ENCODE measurements around the gene ARL5C.

ARL5C gene

DNA sequence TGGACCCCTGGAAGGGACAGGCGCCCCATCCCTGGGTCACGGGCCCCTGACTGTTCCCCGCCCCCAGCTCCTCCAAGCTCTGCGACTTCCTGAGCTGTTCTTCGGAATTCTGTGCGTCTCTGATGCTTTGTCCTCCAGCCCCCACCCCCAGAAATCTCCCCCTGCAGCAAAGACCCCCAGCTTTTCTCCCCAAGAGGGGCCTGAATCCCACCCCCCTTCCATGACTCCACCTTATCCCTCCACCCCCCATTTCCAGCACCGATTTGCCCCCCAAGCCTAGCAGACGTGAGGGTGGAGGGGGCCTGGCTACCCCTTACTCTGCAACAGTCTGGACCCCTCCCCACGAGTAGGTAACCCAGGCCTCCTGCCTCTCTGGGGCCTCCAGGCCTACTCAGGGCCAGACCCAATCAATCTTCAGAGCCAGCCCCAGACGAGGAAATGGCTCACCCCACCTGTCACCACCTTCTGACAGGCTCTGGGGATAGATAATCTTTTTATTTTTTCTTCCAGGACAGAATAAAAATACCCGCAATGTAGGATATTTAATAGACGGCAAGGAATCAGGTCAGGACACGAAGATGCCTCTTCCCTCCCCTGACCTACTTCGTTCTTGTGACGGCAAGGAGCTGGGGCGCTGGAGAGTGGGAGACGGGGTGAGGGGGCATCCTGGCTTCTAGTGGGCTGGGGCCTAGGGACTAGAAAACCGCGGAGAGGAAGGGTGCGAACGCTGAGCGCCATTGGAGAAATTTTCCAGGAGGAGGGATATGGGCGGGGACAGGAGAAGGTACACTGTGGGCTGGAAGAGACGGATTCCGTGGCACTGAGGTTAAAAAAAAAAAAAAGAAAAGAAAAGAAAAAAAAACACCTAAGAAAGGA, 13.8 kb downstream of the ARL5C start:
- ATAC-seq, result peak; percentile 6
- no peak for TF ChIP-seq ZNF70 (CRISPR knock-in tag; IDR thresholded peaks at IDR 0.05)
- no peak for TF ChIP-seq ZFP3 (CRISPR knock-in tag; IDR thresholded peaks at IDR 0.05)

DNA sequence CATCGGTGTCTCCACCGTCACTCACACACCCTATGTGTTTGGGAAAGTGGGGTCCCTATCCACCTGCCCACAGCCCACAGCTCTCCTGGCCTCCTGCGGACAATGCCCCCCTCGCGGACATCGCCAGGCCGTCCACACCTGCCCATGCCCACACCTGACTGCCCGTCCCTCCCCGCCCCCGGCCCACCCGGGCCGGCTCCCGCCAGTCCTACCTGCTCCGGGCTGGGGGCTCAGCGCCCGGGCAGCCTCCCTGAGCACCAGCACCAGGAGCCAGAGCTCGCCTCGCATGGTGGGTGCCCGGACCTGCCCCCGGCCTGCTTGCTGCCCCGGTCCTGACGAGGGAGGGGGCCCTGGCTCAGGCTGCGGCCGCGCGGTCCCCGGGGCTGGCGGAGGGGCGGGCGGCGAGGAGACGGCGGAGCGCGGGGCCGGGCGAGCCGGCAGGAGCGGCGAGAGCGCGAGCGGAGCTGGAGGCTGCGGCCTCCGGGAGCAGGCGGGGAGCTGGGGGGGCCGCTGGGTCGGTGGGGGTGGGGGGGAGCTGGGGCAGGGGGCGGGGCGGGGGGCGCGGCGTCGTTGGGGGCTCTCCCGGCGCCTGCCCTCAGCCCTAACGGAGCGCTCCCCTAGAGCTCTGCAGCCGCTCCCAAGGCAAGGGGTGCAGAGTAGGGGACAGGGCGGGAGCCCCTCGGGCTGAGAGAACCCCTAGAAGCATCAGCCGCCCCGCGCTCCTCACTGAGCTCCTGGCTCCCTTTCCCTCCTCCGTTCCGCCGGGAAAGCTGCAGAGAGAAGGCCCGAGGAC, 14.6 kb downstream of the ARL5C start, which contains the start of gene PLXDC1:
Gene PLXDC1 (minus strand): TSS at position 488 of the 793 bp plus-strand sequence. CDS start 200 bp downstream, at position 288.
- TF ChIP-seq ESRRG (CRISPR knock-in tag; IDR thresholded peaks at IDR 0.05), result no peak
- no peak for TF ChIP-seq ARNTL (CRISPR knock-in tag; IDR thresholded peaks at IDR 0.05; ENCODE audit: borderline replicate concordance, low read depth)
- no peak for TF ChIP-seq TOX (CRISPR knock-in tag; IDR thresholded peaks at IDR 0.05; ENCODE audit: borderline replicate concordance)
- TF ChIP-seq ZNF70 (CRISPR knock-in tag; IDR thresholded peaks at IDR 0.05), result no peak
- TF ChIP-seq CSDC2 (CRISPR knock-in tag; IDR thresholded peaks at IDR 0.05), result no peak
- no peak for TF ChIP-seq PPARA (CRISPR knock-in tag; IDR thresholded peaks at IDR 0.05; ENCODE audit: borderline replicate concordance)
- TF ChIP-seq ISL1 (CRISPR knock-in tag; IDR thresholded peaks at IDR 0.05), result no peak
- no peak for TF ChIP-seq BACH2 (CRISPR knock-in tag; IDR thresholded peaks at IDR 0.05; ENCODE audit: borderline replicate concordance)
- TF ChIP-seq RARB (CRISPR knock-in tag; IDR thresholded peaks at IDR 0.05), result no peak
- no peak for ATAC-seq

DNA sequence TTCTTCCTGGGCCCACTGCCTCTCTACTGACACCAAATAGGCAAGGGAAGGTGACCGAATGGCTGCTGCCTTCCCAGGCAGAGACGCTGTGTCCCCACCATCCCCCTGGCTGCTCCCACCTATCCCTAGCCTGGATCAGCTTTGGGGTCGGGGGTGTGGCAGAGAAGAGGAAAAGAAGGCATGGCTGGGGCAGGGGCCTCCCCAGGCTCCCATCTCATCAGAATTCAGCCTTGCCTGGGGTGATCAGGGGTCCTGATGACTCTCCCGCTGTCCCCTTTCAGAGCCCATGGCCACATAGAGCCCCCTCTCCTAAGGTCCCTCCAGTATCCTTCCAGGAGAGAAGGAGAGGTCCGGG, 15.2 kb downstream of the ARL5C start:
- no peak for TF ChIP-seq PPARA (CRISPR knock-in tag; IDR thresholded peaks at IDR 0.05; ENCODE audit: borderline replicate concordance)
- no peak for TF ChIP-seq BACH2 (CRISPR knock-in tag; IDR thresholded peaks at IDR 0.05; ENCODE audit: borderline replicate concordance)
- TF ChIP-seq, protein P1, sequence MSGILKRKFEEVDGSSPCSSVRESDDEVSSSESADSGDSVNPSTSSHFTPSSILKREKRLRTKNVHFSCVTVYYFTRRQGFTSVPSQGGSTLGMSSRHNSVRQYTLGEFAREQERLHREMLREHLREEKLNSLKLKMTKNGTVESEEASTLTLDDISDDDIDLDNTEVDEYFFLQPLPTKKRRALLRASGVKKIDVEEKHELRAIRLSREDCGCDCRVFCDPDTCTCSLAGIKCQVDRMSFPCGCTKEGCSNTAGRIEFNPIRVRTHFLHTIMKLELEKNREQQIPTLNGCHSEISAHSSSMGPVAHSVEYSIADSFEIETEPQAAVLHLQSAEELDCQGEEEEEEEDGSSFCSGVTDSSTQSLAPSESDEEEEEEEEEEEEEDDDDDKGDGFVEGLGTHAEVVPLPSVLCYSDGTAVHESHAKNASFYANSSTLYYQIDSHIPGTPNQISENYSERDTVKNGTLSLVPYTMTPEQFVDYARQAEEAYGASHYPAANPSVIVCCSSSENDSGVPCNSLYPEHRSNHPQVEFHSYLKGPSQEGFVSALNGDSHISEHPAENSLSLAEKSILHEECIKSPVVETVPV (CRISPR knock-in tag; IDR thresholded peaks at IDR 0.05), result no peak
- no peak for ATAC-seq

DNA sequence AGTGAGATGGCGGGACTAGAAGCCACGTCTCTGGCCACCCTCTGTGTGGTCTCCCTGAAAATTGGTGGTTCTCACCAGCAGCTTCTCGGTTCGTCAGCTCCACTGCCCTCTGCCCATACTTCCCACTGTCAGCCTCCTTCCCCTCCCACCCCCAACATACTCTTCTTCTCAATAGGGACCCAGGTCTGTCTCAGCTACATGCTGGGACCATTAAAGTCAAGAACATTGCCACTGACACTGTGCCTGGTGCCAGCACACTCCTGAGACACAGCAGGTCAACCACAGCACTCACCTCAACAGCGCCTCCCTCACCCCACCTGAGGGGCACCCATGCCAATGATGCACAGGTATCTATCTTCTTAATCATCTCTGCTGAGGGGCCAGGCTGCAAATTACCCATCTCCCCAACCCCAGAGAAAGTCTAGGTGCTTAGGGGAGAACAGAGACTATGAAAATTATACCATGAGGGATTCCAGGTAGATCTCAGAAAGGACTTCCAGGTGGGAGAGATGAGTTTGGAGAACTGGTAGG, 15.8 kb downstream of the ARL5C start:
- ATAC-seq, result no peak
- TF ChIP-seq ISL1 (CRISPR knock-in tag; IDR thresholded peaks at IDR 0.05), result no peak

DNA sequence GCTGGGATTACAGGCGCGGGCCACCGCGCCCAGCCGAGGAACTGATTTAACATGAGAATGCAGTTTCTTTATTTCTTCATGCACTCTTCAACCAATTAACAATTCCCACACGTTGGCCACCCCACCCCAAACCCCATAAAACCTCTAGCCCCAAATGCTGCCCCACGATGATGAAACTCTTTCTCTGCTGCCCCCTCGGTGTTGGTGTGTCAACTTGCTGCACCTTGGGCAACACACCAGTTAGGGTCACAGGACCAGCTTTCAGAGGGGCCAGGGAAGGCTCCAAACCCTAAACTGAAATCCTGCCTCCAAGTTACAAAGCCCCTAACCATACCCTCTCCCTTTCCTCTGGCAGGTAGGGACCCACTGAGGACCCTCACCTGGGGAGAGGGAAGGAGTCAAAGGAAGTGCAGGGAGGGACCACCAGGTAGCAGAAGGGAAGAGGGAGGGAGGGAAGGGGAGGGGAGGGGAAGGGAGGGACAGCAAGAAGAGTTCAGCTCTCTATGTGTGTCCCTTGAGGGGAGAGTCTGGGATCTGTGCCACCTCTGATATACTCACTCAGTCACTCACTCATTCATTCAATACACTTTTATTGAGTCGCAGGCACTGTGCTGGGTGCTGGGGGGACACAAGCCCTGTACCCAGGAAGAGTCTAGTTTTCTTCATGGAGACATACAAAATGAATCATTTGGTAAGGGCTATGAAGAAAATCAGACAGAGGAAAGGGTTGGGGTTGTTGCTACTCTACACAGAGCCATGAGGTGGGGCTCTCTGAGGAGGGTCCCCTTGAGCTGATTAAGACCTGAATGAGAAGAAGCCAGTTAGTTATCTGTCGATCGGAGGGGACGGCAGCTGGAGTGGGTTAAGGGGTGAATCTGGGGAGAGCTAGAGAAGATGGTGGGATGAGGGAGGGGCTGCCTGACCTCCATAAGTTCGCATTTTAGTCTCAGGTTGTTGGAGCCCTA, 18.5 kb downstream of the ARL5C start:
- no peak for ATAC-seq
- TF ChIP-seq GLIS3 (CRISPR knock-in tag; IDR thresholded peaks at IDR 0.05) (no peak), ZNF70 (CRISPR knock-in tag; IDR thresholded peaks at IDR 0.05) (no peak), ZNF8 (CRISPR knock-in tag; IDR thresholded peaks at IDR 0.05) (no peak), TOX (CRISPR knock-in tag; IDR thresholded peaks at IDR 0.05; ENCODE audit: borderline replicate concordance) (no peak), ZC3H10 (CRISPR knock-in tag; IDR thresholded peaks at IDR 0.05) (no peak)
- TF ChIP-seq, protein P2, sequence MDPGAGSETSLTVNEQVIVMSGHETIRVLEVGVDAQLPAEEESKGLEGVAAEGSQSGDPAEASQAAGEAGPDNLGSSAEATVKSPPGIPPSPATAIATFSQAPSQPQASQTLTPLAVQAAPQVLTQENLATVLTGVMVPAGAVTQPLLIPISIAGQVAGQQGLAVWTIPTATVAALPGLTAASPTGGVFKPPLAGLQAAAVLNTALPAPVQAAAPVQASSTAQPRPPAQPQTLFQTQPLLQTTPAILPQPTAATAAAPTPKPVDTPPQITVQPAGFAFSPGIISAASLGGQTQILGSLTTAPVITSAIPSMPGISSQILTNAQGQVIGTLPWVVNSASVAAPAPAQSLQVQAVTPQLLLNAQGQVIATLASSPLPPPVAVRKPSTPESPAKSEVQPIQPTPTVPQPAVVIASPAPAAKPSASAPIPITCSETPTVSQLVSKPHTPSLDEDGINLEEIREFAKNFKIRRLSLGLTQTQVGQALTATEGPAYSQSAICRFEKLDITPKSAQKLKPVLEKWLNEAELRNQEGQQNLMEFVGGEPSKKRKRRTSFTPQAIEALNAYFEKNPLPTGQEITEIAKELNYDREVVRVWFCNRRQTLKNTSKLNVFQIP (CRISPR knock-in tag; IDR thresholded peaks at IDR 0.05; ENCODE audit: borderline replicate concordance, low read depth), result no peak

DNA sequence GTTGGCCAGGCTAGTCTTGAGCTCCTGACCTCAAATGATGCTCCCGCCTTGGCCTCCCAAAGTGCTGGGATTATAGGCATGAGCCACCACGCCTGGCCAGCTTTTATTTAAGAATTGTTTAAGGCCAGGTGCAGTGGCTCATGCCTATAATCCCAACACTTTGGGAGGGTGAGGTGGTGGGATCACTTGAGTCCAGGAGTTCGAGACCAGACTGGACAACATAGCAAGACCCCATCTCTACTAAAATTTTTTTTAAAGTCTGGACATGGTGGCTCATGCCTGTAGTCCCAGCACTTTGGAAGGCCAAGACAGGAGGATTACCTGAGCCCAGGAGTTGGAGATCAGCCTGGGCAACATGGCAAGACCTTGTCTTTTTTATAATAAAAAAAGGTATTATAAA, 19.7 kb downstream of the ARL5C start:
- ATAC-seq, result no peak
- TF ChIP-seq, protein P3, sequence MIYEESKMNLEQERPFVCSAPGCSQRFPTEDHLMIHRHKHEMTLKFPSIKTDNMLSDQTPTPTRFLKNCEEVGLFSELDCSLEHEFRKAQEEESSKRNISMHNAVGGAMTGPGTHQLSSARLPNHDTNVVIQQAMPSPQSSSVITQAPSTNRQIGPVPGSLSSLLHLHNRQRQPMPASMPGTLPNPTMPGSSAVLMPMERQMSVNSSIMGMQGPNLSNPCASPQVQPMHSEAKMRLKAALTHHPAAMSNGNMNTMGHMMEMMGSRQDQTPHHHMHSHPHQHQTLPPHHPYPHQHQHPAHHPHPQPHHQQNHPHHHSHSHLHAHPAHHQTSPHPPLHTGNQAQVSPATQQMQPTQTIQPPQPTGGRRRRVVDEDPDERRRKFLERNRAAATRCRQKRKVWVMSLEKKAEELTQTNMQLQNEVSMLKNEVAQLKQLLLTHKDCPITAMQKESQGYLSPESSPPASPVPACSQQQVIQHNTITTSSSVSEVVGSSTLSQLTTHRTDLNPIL (CRISPR knock-in tag; IDR thresholded peaks at IDR 0.05; ENCODE audit: low read depth), result no peak
- TF ChIP-seq GLIS3 (CRISPR knock-in tag; IDR thresholded peaks at IDR 0.05), result no peak
- TF ChIP-seq ZFP30 (CRISPR knock-in tag; IDR thresholded peaks at IDR 0.05), result no peak
- TF ChIP-seq ZNF70 (CRISPR knock-in tag; IDR thresholded peaks at IDR 0.05), result no peak
- TF ChIP-seq, protein P4, sequence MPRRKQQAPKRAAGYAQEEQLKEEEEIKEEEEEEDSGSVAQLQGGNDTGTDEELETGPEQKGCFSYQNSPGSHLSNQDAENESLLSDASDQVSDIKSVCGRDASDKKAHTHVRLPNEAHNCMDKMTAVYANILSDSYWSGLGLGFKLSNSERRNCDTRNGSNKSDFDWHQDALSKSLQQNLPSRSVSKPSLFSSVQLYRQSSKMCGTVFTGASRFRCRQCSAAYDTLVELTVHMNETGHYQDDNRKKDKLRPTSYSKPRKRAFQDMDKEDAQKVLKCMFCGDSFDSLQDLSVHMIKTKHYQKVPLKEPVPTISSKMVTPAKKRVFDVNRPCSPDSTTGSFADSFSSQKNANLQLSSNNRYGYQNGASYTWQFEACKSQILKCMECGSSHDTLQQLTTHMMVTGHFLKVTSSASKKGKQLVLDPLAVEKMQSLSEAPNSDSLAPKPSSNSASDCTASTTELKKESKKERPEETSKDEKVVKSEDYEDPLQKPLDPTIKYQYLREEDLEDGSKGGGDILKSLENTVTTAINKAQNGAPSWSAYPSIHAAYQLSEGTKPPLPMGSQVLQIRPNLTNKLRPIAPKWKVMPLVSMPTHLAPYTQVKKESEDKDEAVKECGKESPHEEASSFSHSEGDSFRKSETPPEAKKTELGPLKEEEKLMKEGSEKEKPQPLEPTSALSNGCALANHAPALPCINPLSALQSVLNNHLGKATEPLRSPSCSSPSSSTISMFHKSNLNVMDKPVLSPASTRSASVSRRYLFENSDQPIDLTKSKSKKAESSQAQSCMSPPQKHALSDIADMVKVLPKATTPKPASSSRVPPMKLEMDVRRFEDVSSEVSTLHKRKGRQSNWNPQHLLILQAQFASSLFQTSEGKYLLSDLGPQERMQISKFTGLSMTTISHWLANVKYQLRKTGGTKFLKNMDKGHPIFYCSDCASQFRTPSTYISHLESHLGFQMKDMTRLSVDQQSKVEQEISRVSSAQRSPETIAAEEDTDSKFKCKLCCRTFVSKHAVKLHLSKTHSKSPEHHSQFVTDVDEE (CRISPR knock-in tag; IDR thresholded peaks at IDR 0.05), result no peak
- TF ChIP-seq ARNTL (CRISPR knock-in tag; IDR thresholded peaks at IDR 0.05; ENCODE audit: borderline replicate concordance, low read depth), result no peak
- no peak for TF ChIP-seq RARB (CRISPR knock-in tag; IDR thresholded peaks at IDR 0.05)
- TF ChIP-seq, protein P5, sequence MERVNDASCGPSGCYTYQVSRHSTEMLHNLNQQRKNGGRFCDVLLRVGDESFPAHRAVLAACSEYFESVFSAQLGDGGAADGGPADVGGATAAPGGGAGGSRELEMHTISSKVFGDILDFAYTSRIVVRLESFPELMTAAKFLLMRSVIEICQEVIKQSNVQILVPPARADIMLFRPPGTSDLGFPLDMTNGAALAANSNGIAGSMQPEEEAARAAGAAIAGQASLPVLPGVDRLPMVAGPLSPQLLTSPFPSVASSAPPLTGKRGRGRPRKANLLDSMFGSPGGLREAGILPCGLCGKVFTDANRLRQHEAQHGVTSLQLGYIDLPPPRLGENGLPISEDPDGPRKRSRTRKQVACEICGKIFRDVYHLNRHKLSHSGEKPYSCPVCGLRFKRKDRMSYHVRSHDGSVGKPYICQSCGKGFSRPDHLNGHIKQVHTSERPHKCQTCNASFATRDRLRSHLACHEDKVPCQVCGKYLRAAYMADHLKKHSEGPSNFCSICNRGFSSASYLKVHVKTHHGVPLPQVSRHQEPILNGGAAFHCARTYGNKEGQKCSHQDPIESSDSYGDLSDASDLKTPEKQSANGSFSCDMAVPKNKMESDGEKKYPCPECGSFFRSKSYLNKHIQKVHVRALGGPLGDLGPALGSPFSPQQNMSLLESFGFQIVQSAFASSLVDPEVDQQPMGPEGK (CRISPR knock-in tag; IDR thresholded peaks at IDR 0.05; ENCODE audit: borderline replicate concordance), result no peak
- TF ChIP-seq BACH2 (CRISPR knock-in tag; IDR thresholded peaks at IDR 0.05; ENCODE audit: borderline replicate concordance), result no peak
- TF ChIP-seq ZNF8 (CRISPR knock-in tag; IDR thresholded peaks at IDR 0.05), result no peak
